Nephron progenitor cell (in vitro differentiated cells): ENCODE data around the gene UBE4B.
A peak's percentile ranks its signal among the peaks of the same experiment; 100 is the strongest.
"Not testable (repeated sequence)": the region's sequence is repeated elsewhere in the genome, so short reads cannot be mapped to it uniquely, and the experiment has no call there.

ENCODE experiments used
- DNase-seq: peaks from one replicate; pipeline ENCODE4 v3.0.0; 2021
- H3K27ac Mint-ChIP-seq: 2 replicates; pipeline ENCODE4 v1.8.0; 2021; ENCODE audit warnings: mild to moderate bottlenecking, moderate library complexity, mixed read lengths
- H3K27me3 Mint-ChIP-seq: 2 replicates; pipeline ENCODE4 v1.8.0; 2021; ENCODE audit warnings: mild to moderate bottlenecking, low read depth, mixed read lengths; ENCODE audit not compliant: poor library complexity
- H3K36me3 Mint-ChIP-seq: 2 replicates; pipeline ENCODE4 v1.8.0; 2021; ENCODE audit warnings: low read depth, mixed read lengths
- H3K4me1 Mint-ChIP-seq: 2 replicates; pipeline ENCODE4 v1.8.0; 2021; ENCODE audit warnings: mixed read lengths
- H3K4me3 Mint-ChIP-seq: 2 replicates; pipeline ENCODE4 v1.8.0; 2021; ENCODE audit warnings: mild to moderate bottlenecking, moderate library complexity, mixed read lengths
- H3K9me3 Mint-ChIP-seq: 2 replicates; pipeline ENCODE4 v1.8.0; 2021; ENCODE audit warnings: mild to moderate bottlenecking, moderate library complexity, mixed read lengths
- TF ChIP-seq, protein P1 (sequence below): fragments of 200-600 bp; sonication (generic); IDR thresholded peaks from 2 replicates; pipeline ENCODE4 v1.5.0; 2021; ENCODE audit warnings: antibody characterized with exemption

UBE4B gene

DNA sequence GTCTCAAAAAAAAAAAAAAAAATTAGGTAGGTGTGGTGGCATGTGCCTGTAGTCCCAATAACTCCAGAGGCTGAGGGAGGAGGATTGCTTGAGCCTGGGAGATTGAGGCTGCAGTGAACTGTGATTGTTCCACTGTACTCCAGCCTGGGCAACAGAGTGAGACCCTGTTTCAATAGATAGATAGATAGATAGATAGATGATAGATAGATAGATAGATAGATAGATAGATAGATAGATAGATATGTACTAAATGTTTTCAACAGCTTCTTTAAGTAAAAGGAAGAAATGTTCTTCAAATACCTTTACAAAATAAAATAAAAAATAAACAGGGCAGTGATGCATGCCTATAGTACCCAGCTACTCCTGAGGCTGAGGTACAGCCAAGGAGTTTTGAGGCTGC, 187.4 kb downstream of the UBE4B start:
- H3K27me3 Mint-ChIP-seq, result no peaks in the 10 kb centered on the region
- H3K27ac Mint-ChIP-seq, result no peak overlapping the region
- TF ChIP-seq, protein P1, sequence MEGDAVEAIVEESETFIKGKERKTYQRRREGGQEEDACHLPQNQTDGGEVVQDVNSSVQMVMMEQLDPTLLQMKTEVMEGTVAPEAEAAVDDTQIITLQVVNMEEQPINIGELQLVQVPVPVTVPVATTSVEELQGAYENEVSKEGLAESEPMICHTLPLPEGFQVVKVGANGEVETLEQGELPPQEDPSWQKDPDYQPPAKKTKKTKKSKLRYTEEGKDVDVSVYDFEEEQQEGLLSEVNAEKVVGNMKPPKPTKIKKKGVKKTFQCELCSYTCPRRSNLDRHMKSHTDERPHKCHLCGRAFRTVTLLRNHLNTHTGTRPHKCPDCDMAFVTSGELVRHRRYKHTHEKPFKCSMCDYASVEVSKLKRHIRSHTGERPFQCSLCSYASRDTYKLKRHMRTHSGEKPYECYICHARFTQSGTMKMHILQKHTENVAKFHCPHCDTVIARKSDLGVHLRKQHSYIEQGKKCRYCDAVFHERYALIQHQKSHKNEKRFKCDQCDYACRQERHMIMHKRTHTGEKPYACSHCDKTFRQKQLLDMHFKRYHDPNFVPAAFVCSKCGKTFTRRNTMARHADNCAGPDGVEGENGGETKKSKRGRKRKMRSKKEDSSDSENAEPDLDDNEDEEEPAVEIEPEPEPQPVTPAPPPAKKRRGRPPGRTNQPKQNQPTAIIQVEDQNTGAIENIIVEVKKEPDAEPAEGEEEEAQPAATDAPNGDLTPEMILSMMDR, result no peak
- H3K9me3 Mint-ChIP-seq, result peaks cover 34% of the 10 kb centered on the region
- H3K36me3 Mint-ChIP-seq, result peaks cover 19% of the 10 kb centered on the region
- H3K4me1 Mint-ChIP-seq, result peaks cover 22% of the 10 kb centered on the region
- no peak overlapping the region for H3K4me3 Mint-ChIP-seq
- DNase-seq, result no peak

DNA sequence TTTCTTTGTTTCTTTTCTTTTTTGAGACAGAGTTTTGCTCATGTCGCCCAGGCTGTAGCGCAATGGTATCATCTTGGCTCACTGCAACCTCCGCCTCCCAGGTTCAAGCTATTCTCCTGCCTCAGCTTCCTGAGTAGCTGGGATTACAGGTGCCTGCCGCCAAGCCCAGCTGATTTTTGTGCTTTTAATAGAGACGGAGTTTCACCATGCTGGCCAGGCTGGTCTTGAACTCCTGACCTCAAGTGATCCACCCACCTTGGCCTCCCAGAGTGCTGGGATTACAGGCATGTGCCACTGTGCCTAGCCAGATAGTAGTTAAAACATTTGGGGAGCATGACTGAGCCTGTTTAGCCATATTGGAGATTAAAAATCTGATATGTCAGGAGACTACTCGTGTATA, 187.9 kb downstream of the UBE4B start:
- DNase-seq, H3K4me3 Mint-ChIP-seq, H3K27me3 Mint-ChIP-seq, H3K27ac Mint-ChIP-seq: not testable (repeated sequence)
- Mint-ChIP-seq H3K36me3 (peaks cover 24% of the 10 kb centered on the region), H3K9me3 (peaks cover 38% of the 10 kb centered on the region), H3K4me1 (peaks cover 26% of the 10 kb centered on the region)

DNA sequence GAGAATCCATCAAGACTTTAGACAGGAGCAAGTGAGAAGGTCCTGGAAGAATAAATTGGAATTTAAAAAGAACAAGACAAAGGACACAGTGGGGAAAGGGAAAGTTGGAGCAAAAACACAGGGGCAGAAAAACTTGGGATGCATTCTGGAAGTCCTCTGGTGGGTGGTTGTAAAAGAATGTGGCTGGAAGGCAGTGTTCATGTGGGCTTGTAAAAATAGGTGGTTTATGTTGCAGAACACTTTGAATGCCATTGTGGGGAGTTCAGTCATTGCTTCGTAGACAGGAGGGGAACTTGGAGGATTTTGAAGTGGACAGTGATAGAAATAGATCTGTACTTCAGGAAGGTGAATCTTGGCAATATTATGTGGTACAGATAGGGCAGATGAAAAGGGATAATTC, 192.8 kb downstream of the UBE4B start:
- H3K27ac Mint-ChIP-seq, result peak overlapping the region; percentile 70
- no peak for DNase-seq

DNA sequence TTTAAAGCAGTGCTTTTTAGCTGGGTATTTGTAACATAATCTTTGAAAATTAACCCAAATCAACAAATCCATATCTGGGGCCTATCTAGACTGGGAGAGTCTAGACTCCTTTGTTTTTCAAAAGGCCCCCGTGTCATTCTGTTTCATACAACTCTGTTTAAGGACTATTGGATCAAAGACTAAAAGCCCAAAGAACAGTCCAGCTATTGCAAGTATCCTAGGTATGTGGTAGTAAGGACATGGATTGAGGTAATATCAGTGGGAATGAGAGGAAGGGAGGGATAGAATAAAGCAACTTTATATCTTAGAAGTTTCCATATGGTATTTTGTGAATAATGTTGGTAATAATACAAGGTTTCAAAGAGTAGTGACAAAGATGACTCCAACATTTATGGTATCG, 195.8 kb downstream of the UBE4B start:
- peaks cover 34% of the 10 kb centered on the region for H3K9me3 Mint-ChIP-seq
- H3K27me3 Mint-ChIP-seq, result no peaks in the 10 kb centered on the region
- DNase-seq, result no peak
- TF ChIP-seq, protein P1, result no peak
- H3K4me3 Mint-ChIP-seq, result no peak overlapping the region
- no peak overlapping the region for H3K27ac Mint-ChIP-seq
- peaks cover 8% of the 10 kb centered on the region for H3K4me1 Mint-ChIP-seq
- peaks cover 32% of the 10 kb centered on the region for H3K36me3 Mint-ChIP-seq

More for the DNA sequence above, 192.8 kb downstream of the UBE4B start:
- peaks cover 51% of the 10 kb centered on the region for H3K36me3 Mint-ChIP-seq
- peaks cover 52% of the 10 kb centered on the region for H3K9me3 Mint-ChIP-seq
- peaks cover 8% of the 10 kb centered on the region for H3K4me1 Mint-ChIP-seq
- H3K4me3 Mint-ChIP-seq, result no peak overlapping the region
- H3K27me3 Mint-ChIP-seq, result no peaks in the 10 kb centered on the region
- TF ChIP-seq, protein P1, result no peak

DNA sequence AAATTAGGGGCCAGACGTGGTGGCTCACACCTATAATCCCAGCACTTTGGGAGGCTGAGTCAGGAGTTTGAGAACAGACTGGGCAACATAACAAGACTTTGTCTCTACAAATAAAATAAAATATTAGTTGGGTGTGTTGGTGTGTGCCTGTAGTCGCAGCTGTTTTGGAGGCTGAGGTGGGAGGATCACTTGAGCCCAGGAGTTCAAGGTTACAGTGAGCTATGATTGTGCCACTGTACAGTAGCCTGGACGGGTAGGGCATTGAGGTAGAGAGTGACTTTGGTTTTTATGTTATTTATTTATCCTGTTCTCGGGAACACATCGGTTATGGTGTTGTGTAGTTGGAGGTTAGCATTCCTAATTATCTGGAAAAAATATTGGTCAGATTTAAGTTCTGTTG, 197.1 kb downstream of the UBE4B start:
- H3K36me3 Mint-ChIP-seq, result peaks cover 32% of the 10 kb centered on the region
- TF ChIP-seq, protein P1, result no peak
- no peaks in the 10 kb centered on the region for H3K27me3 Mint-ChIP-seq
- H3K4me3 Mint-ChIP-seq, result no peak overlapping the region
- no peak overlapping the region for H3K27ac Mint-ChIP-seq
- no peak for DNase-seq
- H3K4me1 Mint-ChIP-seq, result peaks cover 8% of the 10 kb centered on the region
- peaks cover 21% of the 10 kb centered on the region for H3K9me3 Mint-ChIP-seq
